Type B pancreatic cell (in vitro differentiated cells): ENCODE results near the gene ASIC4. TPM values are rescaled to one million over a fixed set of nuclear protein-coding genes. Genes with fewer than 3 reads are reported as not detected.
A peak's percentile ranks its signal among the peaks of the same experiment; 100 is the strongest.

Experiments
- DNase-seq: peaks from one replicate; pipeline ENCODE4 v3.0.0; 2021; ENCODE audit warnings: mixed read lengths; ENCODE audit not compliant: unreplicated experiment; ENCODE audit errors: extremely low spot score
- H3K27ac Mint-ChIP-seq: 2 replicates; pipeline ENCODE4 v1.8.0; 2021; ENCODE audit warnings: mild to moderate bottlenecking, mixed read lengths
- H3K27me3 Mint-ChIP-seq: 2 replicates; pipeline ENCODE4 v1.8.0; 2021; ENCODE audit warnings: mixed read lengths
- H3K36me3 Mint-ChIP-seq: 2 replicates; pipeline ENCODE4 v1.8.0; 2021; ENCODE audit warnings: mixed read lengths
- H3K4me1 Mint-ChIP-seq: one replicate; pipeline ENCODE4 v1.8.0; 2021; ENCODE audit warnings: mixed read lengths; ENCODE audit not compliant: unreplicated experiment
- H3K4me3 Mint-ChIP-seq: 2 replicates; pipeline ENCODE4 v1.8.0; 2021; ENCODE audit warnings: mild to moderate bottlenecking, mixed read lengths
- H3K9me3 Mint-ChIP-seq: 2 replicates; pipeline ENCODE4 v1.8.0; 2021; ENCODE audit warnings: mixed read lengths
- CTCF ChIP-seq: fragments of 200-600 bp; sonication (generic); conservative IDR thresholded peaks from 2 replicates; pipeline ENCODE4 v1.5.0; 2021; ENCODE audit warnings: antibody characterized with exemption, mild to moderate bottlenecking
- total RNA-seq: library from RNA; stranded (reverse); gene quantifications from 2 replicates; pipeline ENCODE4 v1.2.1, GENCODE V29; 2021; ENCODE audit warnings: low replicate concordance

ASIC4 gene
- total RNA-seq, 1 donor from 2014 or later, result 0.99 TPM

DNA sequence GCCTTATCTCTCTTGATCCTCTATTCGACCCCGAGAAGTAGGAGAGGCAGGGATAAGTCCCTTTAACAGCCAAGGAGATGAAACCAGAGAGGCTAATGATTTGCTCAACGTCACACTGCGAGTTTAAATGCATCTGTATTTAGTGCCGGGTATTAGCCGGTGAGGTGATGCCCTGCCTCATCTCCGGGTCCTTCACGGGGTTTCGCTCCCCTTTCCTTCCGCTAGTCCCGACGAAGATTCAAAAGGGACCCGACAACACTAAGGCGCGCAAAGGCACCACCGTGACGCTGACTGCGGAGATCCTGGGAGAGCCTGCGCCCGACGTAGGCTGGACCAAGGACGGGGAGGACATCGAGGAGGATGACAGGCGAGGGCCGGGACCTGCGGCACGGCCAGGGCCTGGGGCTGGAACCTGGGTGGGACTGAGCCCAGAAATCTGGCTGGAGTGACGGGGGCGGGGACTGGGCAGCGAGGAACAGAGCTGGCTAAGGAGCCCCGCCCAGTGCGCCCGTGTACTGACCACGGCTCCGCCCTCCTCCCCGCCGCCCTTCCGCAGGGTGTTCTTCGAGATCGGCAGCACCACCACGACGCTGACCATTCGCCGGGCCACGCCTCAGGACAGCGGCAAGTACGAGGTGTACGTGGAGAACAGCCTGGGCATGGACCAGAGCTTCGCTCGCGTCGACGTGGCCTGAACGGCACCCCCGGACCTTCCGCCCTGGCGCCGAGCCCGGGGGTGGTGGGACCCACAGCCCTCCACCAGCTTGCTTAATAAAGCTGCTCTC, 16.6 kb upstream of the ASIC4 start:
- Mint-ChIP-seq H3K9me3 (no peaks in the 10 kb centered on the region), H3K27ac (peak overlapping the region; percentile 87), H3K36me3 (no peaks in the 10 kb centered on the region), H3K4me3 (peak overlapping the region; percentile 96), H3K4me1 (peaks cover 40% of the 10 kb centered on the region), H3K27me3 (peaks cover 58% of the 10 kb centered on the region)
- no peak for TF ChIP-seq CTCF
- no peak for DNase-seq

- DNase-seq, result peak; percentile 93
- TF ChIP-seq CTCF, result no peak
- Mint-ChIP-seq H3K27me3 (peaks cover 51% of the 10 kb centered on the region), H3K9me3 (no peaks in the 10 kb centered on the region), H3K27ac (peak within 1 kb of the TSS; percentile 87), H3K4me3 (peak within 1 kb of the TSS; percentile 96), H3K4me1 (peaks cover 40% of the 10 kb centered on the region), H3K36me3 (peaks cover 1% of the 10 kb centered on the region)
These were observed 15.8 kb upstream of the ASIC4 start, which contains the start of gene GMPPA for GRCh38 chr2:219498280-219499057. Gene GMPPA (plus strand): TSS chr2:219498891. CDS start chr2:219499976, 1,085 bp downstream.

GRCh38 chr2:219499058-219499307, 15.3 kb upstream of the ASIC4 start:
- Mint-ChIP-seq H3K4me1 (peaks cover 40% of the 10 kb centered on the region), H3K4me3 (peak overlapping the region; percentile 96), H3K27me3 (peaks cover 45% of the 10 kb centered on the region), H3K9me3 (no peaks in the 10 kb centered on the region), H3K27ac (peak overlapping the region; percentile 87), H3K36me3 (peaks cover 5% of the 10 kb centered on the region)
- DNase-seq, result no peak
- TF ChIP-seq CTCF, result no peak

DNA sequence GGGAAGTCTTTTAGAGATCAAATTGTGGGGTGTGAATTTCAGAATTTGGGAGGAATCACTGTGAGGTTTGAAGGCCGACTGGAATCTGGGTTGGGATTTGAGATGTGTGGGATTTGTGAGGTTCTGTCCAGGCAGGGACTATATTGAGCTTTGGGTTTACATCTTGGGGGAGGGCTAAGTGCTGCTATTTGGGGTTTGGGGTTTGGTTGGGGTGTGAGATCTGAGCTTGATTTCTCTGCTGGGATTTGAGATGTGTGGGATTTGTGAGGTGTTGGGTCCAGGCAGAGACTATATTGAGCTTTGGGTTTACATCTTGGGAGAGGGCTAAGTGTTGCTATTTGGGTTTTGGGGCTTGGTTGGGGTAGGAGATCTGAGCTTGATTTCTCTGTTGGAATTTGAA, 14.7 kb upstream of the ASIC4 start:
- Mint-ChIP-seq H3K27ac (peak overlapping the region; percentile 87), H3K27me3 (peaks cover 40% of the 10 kb centered on the region), H3K4me3 (peak overlapping the region; percentile 96), H3K36me3 (peaks cover 9% of the 10 kb centered on the region), H3K4me1 (peaks cover 40% of the 10 kb centered on the region), H3K9me3 (no peaks in the 10 kb centered on the region)
- DNase-seq, result no peak
- TF ChIP-seq CTCF, result no peak

- Mint-ChIP-seq H3K36me3 (peaks cover 12% of the 10 kb centered on the region), H3K27ac (peak overlapping the region; percentile 40)
These were observed 14.1 kb upstream of the ASIC4 start for GRCh38 chr2:219500135-219500534.

More at GRCh38 chr2:219500135-219500534, 14.1 kb upstream of the ASIC4 start:
- TF ChIP-seq CTCF, result peak; percentile 32
- peaks cover 34% of the 10 kb centered on the region for H3K27me3 Mint-ChIP-seq
- H3K9me3 Mint-ChIP-seq, result no peaks in the 10 kb centered on the region
- peaks cover 40% of the 10 kb centered on the region for H3K4me1 Mint-ChIP-seq
- DNase-seq, result no peak
- peak overlapping the region; percentile 96 for H3K4me3 Mint-ChIP-seq
